Activated CD4-positive, CD25-positive, alpha-beta regulatory T cell treated with anti-CD3 and anti-CD28 coated beads, Interleukin-2, amount 50 U/mL, for 16 hours (primary cell): ENCODE results near the gene SOX2.
"Not testable (repeated sequence)": the region's sequence is repeated elsewhere in the genome, so short reads cannot be mapped to it uniquely, and the experiment has no call there.

ENCODE experiments used
- DNase-seq: peaks from one replicate; pipeline ENCODE4 v3.0.0-alpha.2; 2020; ENCODE audit warnings: low read depth, low spot score

Gene SOX2

DNA sequence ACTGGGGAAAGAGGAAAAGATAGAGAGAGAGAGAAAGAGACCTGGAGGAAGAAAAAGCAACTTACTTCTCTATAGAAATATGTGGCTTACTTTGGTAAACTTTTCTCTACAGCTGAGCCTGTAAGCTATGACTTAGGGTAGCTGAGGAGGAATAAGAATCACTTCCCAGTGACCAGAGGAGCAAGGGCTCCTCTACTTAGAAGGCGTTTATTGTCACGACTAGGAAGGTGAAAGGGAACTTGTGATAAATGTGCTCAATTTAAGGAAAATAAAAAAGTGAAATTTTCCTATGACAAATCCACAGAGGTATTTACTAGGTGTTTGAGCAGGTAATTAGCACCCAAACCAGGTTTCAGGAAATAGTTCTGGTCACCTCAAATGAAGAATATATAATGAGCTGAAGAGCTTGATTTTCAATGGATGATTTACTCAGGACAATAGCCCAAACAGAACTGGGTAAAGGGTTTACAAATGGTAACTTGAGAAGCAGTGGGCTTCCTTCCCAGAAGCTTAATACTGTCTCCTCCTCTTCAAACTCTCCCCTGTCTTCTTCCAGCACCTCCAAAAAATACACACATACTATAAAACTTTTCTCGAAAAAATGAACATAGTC lies 46.1 kb downstream of the SOX2 start:
- no peak for DNase-seq

DNA sequence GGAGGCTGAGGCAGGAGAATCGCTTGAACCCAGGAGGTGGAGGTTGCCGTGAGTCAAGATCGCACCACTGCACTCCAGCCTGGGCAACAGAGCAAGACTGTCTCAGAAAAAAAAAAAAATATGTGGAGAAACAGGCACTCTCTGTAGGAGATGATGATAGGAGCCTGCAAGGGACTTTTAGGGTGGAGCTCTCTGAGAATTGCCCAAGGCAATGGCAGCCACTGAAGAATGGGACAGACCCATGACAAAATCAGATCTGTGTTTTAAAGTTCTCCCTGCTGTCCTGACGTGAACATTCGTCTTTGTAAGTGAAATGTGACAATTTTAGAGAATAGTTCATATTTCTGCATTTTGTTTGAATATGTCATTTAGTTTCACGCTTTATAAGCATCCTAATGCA lies 50.2 kb downstream of the SOX2 start:
- no peak for DNase-seq

DNA sequence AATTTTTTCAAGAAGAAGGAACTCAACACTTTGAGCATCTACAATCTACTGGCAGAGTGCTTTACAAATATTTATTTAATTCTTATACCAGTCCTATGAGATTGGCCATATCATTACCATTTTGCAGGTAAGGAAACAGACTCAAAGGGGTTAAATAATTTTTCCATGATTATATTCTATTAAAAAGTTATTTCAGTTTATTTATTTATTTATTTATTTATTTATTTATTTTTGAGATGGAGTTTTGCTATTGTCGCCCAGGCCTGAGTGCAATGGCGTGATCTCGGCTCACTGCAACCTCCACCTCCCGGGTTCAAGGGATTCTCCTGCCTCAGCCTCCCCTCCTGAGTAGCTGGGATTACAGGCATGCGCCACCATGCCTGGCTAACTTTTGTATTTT lies 52.3 kb downstream of the SOX2 start:
- DNase-seq: not testable (repeated sequence)
